Endothelial cell of umbilical vein (primary cell): Measurements from ENCODE around the gene MACROD2. TPM values are rescaled to one million over a fixed set of nuclear protein-coding genes. Genes with fewer than 3 reads are reported as not detected.

Experiments used
- BruUV-seq: library from RNA; stranded (reverse); fragments of 400-500 nt; replicated peaks from 2 replicates; lab custom pipeline; 2021; lab: Mats Ljungman, UMichigan
- CTCF ChIA-PET: fragments of 300-600, 350-600 bp; sonication (Branson Sonifier 250); formaldehyde crosslinking; loops from one replicate; lab custom pipeline; 2021; ENCODE audit warnings: antibody characterized with exemption, inconsistent platforms; lab: Charles Lee
- POLR2A ChIA-PET: fragments of 300-600, 350-600 bp; sonication (Branson Sonifier 250); formaldehyde crosslinking; loops from one replicate; lab custom pipeline; 2021; ENCODE audit warnings: antibody characterized with exemption, inconsistent platforms; lab: Charles Lee
- DNase-seq: peaks from one replicate; pipeline ENCODE4 v3.0.0-alpha.2; 2011; ENCODE audit warnings: low read depth, low spot score
- FAIRE-seq: peaks from 2 replicates; lab custom pipeline; 2011; peaks lifted over from hg19 to GRCh38; lab: Jason Lieb, UNC
- H2AFZ ChIP-seq: 2 replicates; pipeline ENCODE4 v1.6.0; 2012; ENCODE audit warnings: low read depth, low read length, control low read depth, inconsistent platforms
- H3K27ac ChIP-seq: 2 replicates; pipeline ENCODE4 v1.5.1; 2011; ENCODE audit warnings: low read depth, mild to moderate bottlenecking, control low read depth, low read length, moderate library complexity; ENCODE audit not compliant: insufficient read depth
- H3K27me3 ChIP-seq, 2 experiments: 2 replicates each; pipeline versions ENCODE4 v1.6.0 to v1.6.1; 2011; ENCODE audit warnings: low read length in 2 of 2, mixed read lengths in 1 of 2; ENCODE audit not compliant: control insufficient read depth in 2 of 2, insufficient read depth in 2 of 2
- H3K36me3 ChIP-seq, 2 experiments: 2 replicates in 1 of 2; 3 replicates in 1 of 2; pipeline ENCODE4 v1.5.1; 2011; ENCODE audit warnings: low read length in 2 of 2, mild to moderate bottlenecking in 1 of 2, moderate library complexity in 1 of 2; ENCODE audit not compliant: control insufficient read depth in 2 of 2, insufficient read depth in 2 of 2; ENCODE audit errors: extremely low read depth in 1 of 2
- H3K4me1 ChIP-seq: 3 replicates; pipeline ENCODE4 v1.5.1; 2011; ENCODE audit warnings: mild to moderate bottlenecking, low read length; ENCODE audit not compliant: control insufficient read depth, insufficient read depth; ENCODE audit errors: extremely low read depth
- H3K4me2 ChIP-seq: 2 replicates; pipeline ENCODE4 v1.6.1; 2011; ENCODE audit warnings: low read length, control low read depth, mixed read lengths; ENCODE audit not compliant: insufficient read depth
- H3K4me3 ChIP-seq, 3 experiments: fragments of 200-600 bp in 1 of 3; sonication (generic), shearing (Covaris generic) in 1 of 3; replicated peaks in 1 of 3; 2 replicates each; pipeline ENCODE4 v1.5.1; 2011 to 2016; ENCODE audit warnings: control low read depth in 3 of 3, low read length in 3 of 3, mild to moderate bottlenecking in 2 of 3, inconsistent platforms in 1 of 3, low read depth in 1 of 3, moderate library complexity in 1 of 3; ENCODE audit not compliant: insufficient read depth in 1 of 3
- H3K79me2 ChIP-seq: 2 replicates; pipeline ENCODE4 v1.6.0; 2012; ENCODE audit warnings: low read length, inconsistent platforms; ENCODE audit not compliant: control insufficient read depth, insufficient read depth
- H3K9ac ChIP-seq: replicated peaks from 2 replicates; pipeline ENCODE3; 2011; ENCODE audit warnings: low read length, control low read depth; ENCODE audit not compliant: insufficient read depth; ENCODE audit errors: extremely low read depth
- H3K9me1 ChIP-seq: replicated peaks from 3 replicates; pipeline ENCODE4 v1.6.0; 2011; ENCODE audit warnings: mild to moderate bottlenecking, low read length; ENCODE audit not compliant: control insufficient read depth, insufficient read depth; ENCODE audit errors: extremely low read depth
- H3K9me3 ChIP-seq: replicated peaks from 2 replicates; pipeline ENCODE4 v1.5.1; 2012; ENCODE audit warnings: low read length, inconsistent platforms; ENCODE audit not compliant: control insufficient read depth, insufficient read depth
- H4K20me1 ChIP-seq: replicated peaks from 2 replicates; pipeline ENCODE3; 2011; ENCODE audit warnings: mild to moderate bottlenecking, low read length; ENCODE audit not compliant: control insufficient read depth, insufficient read depth; ENCODE audit errors: extremely low read depth
- CTCF ChIP-seq, 2 donors: IDR thresholded peaks; 1 replicate in 1 of 2; 2 replicates in 1 of 2; pipeline ENCODE4 v1.5.1; 2011; ENCODE audit warnings: low read length in 2 of 2, mild to moderate bottlenecking in 2 of 2, moderate library complexity in 2 of 2, control low read depth in 1 of 2, inconsistent platforms in 1 of 2, low read depth in 1 of 2; ENCODE audit not compliant: insufficient read depth in 1 of 2; ENCODE audit errors: extremely low read depth in 1 of 2
- EZH2 ChIP-seq: IDR thresholded peaks from 2 replicates; pipeline ENCODE4 v1.6.1; 2012; ENCODE audit warnings: borderline replicate concordance, low read depth, mild to moderate bottlenecking, moderate library complexity, low read length, inconsistent platforms; ENCODE audit not compliant: severe bottlenecking
- FOS ChIP-seq: IDR thresholded peaks from 2 replicates; pipeline ENCODE4 v1.6.1; 2011; ENCODE audit warnings: mild to moderate bottlenecking, low read length, moderate library complexity, borderline replicate concordance; ENCODE audit not compliant: insufficient read depth
- GATA2 ChIP-seq: IDR thresholded peaks from 2 replicates; pipeline ENCODE4 v1.7.0; 2011; ENCODE audit warnings: low read depth, mild to moderate bottlenecking, moderate library complexity, mixed read lengths, low read length; ENCODE audit not compliant: insufficient read length, insufficient read depth
- JUN ChIP-seq: IDR thresholded peaks from 2 replicates; pipeline ENCODE4 v1.6.1; 2011; ENCODE audit warnings: borderline replicate concordance, low read depth; ENCODE audit not compliant: insufficient read length, insufficient read depth
- MAX ChIP-seq: IDR thresholded peaks from 2 replicates; pipeline ENCODE4 v1.6.1; 2011; ENCODE audit not compliant: insufficient read depth, insufficient read length
- MYC ChIP-seq: IDR thresholded peaks from one replicate; pipeline ENCODE4 v1.6.1; 2011; ENCODE audit warnings: mild to moderate bottlenecking, low read depth, low read length
- POLR2A ChIP-seq: IDR thresholded peaks from 2 replicates; pipeline ENCODE4 v1.6.1; 2012; ENCODE audit warnings: low read depth, mild to moderate bottlenecking, control low read depth, low read length
- POLR2AphosphoS5 ChIP-seq: IDR thresholded peaks from 2 replicates; pipeline ENCODE4 v1.6.1; 2012; ENCODE audit warnings: low read depth, mild to moderate bottlenecking, control low read depth, low read length, moderate library complexity; ENCODE audit not compliant: insufficient read depth
- dilution Hi-C: fragments of 300-500 bp; cut with MboI; formaldehyde crosslinking; loops from one replicate; pipeline ENCODE4 v1.15.0; 2019; ENCODE audit warnings: low sequenced_read_pairs; ENCODE audit not compliant: extremely low pct_ligation_motif_present
- intact Hi-C: fragments of 100-400 bp; cut with micrococcal nuclease; formaldehyde crosslinking; loops from one replicate; pipeline ENCODE4 v1.10.0; 2022
- polyA plus RNA-seq, 4 experiments: library from polyadenylated mRNA; depleted of rRNA in 3 of 4; stranded (reverse) in 3 of 4; unstranded in 1 of 4; fragments of >200 nt; gene quantifications; 2 replicates each; pipeline versions ENCODE4 v1.2.1 to v1.2.3, GENCODE V29; 2011 to 2012; ENCODE audit warnings: missing spikeins in 1 of 4
- total RNA-seq: library from RNA; stranded (reverse); gene quantifications from 2 replicates; pipeline ENCODE4 v1.2.3, GENCODE V29; 2021

Gene MACROD2
- total and polyA plus RNA-seq, 2 donors (not counting 3 experiments of a cell fraction or from before 2014, with no cell fraction given) = 0.11 to 0.73 TPM

GRCh38 chr20:14764511-14765369, 769.4 kb downstream of the MACROD2 start:
- ChIA-PET POLR2A (no interaction called here), CTCF (interaction anchor here (1.6 kb wide), 1 partner anchor 11 kb away, joined by 5 read pairs; no protein-coding TSS in a partner anchor)
- no peak for TF ChIP-seq POLR2A
- TF ChIP-seq POLR2AphosphoS5 = no peak
- TF ChIP-seq MAX = no peak
- TF ChIP-seq GATA2 = no peak
- TF ChIP-seq CTCF (IDR thresholded peaks at IDR 0.05; ENCODE audit: extremely low read depth in 1 of 2, insufficient read depth in 1 of 2, low read depth in 1 of 2, low read length in 2 of 2) = no peak
- no peak for TF ChIP-seq EZH2
- no peak for TF ChIP-seq MYC
- TF ChIP-seq JUN = no peak
- TF ChIP-seq FOS = no peak
- H4K20me1 ChIP-seq = no peaks in the 10 kb centered on the region
- no peak overlapping the region for H3K4me2 ChIP-seq
- peaks cover 0 to 4% of the 10 kb centered on the region in 2 experiments for H3K27me3 ChIP-seq
- DNase-seq = no peak
- H3K79me2 ChIP-seq = no peaks in the 10 kb centered on the region
- no peaks in the 10 kb centered on the region for H3K9me3 ChIP-seq
- H3K9ac ChIP-seq = no peak overlapping the region
- H3K9me1 ChIP-seq = no peaks in the 10 kb centered on the region
- dilution Hi-C loops = no loop called here
- no TSS peak for BruUV-seq
- FAIRE-seq = no peak
- intact Hi-C loops = no loop called here
- no peak overlapping the region for H3K27ac ChIP-seq
- no peak overlapping the region for H2AFZ ChIP-seq
- H3K36me3 ChIP-seq = no peaks in the 10 kb centered on the region
- H3K4me3 ChIP-seq = no peak overlapping the region
- H3K4me1 ChIP-seq = no peaks in the 10 kb centered on the region
